GM19324 (cell line): ENCODE data around the gene AKT1.
"Not testable (repeated sequence)": the region's sequence is repeated elsewhere in the genome, so short reads cannot be mapped to it uniquely, and the experiment has no call there.

Experiments used
- ATAC-seq: cut with Tn5 transposase; IDR thresholded peaks from one replicate; pipeline ENCODE4 v1.9.1; 2021; ENCODE audit warnings: mild to moderate bottlenecking, moderate library complexity; ENCODE audit not compliant: unreplicated experiment, low FRiP score

The AKT1 gene

DNA sequence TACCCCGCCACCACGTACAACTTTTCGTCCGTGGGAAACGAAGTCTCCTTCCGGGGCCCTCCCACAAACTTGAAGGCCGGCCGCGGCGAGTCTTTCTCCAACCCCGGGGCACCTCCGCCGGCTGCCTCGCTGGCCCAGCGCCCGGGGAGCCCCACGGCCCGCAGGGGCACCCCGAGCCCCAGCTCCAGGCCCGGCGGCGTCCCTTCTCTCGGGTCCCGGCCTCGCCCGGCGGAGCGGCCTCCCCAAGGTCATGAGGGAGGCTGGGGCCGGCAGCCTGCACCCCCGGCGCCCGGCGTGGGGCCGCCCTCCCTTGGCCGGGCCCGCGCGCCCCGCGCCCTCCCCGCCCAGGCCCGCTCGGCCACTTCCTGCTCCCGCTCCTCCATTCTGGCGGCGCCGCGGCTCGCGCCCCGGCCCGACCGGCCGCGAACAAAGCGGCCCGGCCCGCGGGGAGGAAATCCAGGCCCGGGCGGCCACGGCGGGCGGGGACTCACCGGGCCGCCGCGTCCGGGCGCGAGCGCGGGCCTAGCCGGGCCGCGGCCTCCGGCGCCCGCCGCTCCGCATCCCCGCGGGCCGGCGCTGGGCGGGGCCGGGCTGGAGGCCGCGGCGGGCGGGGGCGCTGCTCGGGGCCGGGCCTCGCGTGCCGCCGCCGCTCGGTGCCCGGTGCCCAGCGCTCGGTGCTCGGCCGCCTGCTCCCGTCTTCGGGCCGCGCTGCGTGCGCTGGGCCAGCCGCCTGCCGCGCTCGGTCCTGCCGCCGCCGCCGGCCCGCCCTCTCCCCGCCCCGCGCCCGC is at the start of gene AKT1:
Gene AKT1, minus strand, starts transcription at position 756 of the 788 bp plus-strand sequence. CDS start 3,105 bp downstream, outside the sequence.
- peak; percentile 33 for ATAC-seq

DNA sequence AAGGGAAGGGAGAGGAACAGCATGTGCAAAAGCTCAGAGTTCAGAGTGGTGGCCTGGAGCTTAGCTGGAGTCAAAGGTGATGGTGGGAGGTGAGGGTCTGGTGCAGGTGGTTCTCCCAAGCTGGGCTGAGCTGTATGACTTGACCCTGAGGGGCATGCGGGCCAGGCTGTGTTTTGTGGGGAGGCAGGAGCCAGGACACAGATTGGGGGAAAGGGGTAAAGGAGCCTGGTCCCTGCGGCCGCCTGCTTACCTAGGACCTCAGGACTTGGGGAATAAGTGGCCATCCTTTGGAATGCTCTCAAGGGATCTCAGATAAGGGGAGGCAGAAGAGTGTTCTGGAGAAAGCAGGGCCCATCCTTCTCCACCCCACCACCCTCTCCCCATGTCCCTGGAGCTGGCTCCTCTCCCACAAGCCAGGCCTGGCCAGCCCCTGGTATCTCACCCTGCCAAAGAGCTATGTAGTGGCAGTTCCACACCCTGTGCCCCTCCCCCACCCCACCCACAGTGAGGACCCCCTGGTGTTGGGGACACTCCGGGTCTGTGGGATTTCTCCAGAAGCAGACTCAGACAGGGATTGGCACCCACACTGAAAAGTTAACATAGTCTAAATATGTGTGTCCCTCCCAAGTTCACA is 49.6 kb upstream of the AKT1 start:
- no peak for ATAC-seq

DNA sequence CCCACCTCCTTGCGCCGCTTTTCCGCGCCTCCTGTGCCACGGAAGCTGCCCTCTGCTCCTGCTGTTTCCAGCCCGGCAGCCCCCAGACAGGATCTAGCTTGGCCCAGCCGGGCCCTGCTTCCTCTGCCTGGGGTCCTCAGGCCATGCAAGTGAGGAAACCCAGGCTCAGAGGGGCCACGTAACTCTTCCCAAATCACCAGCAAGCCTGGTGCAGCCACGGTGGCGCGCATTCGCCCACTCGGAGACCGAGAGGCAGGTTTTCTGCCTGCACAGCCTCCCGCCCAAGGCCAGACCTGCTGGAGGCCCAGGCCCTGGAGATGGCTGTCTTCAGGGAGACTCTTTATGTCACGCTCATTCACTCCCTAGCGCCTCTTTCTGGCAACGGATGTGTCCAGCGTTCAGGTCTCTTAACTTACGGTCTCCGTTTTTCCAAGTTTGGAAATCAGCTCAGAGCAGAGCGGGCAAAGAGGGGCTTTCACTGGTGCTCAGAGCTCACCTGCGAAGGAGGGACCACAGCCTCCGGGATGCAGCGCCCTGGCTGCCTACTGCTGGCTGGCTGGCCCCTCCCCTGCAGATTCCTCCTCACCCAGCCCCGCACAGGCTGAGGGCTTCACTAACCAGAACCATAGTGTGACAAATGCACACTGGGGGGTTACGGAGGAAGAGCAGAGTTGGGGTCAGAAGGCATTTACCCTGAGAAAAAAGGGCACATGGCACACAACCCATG is 48.9 kb upstream of the AKT1 start:
- ATAC-seq = no peak

DNA sequence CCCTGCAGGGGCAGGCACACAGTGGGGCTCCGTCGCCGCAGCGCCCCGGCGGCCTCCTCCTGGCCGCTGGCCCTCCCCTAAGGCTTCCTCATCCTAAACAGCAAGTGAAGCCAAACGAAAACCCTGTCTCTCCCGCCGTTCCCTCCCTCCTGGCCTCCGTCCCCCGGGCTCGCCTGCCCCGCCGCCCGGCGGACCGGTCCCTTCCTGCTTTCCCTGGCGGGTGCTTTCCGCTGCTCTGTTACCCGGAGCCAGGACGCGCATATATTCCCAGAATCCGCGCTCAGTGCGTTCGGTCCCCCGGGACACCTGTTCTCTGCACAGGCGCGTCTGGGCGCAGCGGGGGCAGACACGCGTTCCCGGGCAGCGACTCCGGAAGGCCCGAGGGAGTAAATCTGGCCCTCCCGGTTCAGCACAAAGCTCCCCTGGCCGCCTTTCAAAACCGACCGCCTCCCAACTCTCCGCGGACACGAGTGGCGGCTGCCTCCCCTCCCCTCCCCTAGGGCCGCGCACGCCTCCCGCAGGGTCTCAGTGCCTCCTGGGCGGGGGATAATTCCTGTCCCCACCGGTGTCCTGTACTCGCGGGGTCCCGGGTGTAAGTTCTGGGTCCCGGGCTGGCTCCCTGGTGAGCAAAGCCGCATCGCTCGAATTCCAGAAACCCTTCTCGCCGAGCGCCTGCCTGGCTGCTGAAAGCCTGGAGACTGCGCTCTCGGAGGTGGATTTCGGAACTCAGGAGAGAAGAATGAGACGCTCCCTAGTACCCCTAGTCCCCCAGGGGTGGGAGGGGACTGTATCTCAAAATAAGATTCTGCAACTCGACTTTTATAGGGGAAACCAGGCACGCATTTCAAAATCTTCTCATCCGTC is 48.1 kb upstream of the AKT1 start:
- no peak for ATAC-seq

DNA sequence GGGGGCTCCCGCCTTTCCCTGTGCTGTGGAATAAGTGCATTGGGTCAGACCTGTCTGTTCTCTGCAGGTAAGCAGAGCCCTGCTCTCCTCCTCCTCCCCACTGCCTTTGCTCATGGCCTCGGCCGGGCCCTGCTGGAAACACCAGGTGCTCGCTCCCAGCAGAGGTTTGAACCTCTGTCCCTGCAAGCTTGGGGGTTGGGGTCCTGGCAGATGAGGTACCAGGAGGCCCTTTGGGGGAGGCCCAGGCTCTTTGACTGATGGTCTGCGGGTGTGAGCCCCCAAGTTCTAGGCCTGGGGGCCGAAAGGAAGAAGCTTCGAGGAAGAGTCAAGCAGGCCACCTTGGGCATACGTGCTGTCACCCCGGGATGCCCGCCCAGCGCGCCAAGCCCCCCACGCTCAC is 47.5 kb upstream of the AKT1 start:
- no peak for ATAC-seq

DNA sequence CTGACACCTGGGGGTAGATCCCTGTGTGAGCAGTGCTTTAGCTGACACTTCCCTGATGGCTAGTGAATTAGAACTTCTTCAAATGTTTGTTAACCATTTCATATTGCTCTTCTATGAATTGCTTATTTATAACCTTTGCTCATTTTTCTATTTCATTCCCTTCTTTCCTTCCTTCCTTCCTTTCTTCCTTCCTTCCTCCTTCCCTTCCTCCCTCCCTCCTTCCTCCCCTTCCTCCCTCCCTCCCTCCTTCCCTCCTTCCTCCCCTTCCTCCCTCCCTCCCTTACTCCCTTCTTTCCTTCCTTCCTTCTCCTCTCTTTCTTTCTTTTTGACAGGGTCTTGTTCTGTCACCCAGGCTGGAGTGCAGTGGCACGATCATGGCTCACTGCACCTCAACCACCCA is 46.2 kb upstream of the AKT1 start:
- no peak for ATAC-seq

DNA sequence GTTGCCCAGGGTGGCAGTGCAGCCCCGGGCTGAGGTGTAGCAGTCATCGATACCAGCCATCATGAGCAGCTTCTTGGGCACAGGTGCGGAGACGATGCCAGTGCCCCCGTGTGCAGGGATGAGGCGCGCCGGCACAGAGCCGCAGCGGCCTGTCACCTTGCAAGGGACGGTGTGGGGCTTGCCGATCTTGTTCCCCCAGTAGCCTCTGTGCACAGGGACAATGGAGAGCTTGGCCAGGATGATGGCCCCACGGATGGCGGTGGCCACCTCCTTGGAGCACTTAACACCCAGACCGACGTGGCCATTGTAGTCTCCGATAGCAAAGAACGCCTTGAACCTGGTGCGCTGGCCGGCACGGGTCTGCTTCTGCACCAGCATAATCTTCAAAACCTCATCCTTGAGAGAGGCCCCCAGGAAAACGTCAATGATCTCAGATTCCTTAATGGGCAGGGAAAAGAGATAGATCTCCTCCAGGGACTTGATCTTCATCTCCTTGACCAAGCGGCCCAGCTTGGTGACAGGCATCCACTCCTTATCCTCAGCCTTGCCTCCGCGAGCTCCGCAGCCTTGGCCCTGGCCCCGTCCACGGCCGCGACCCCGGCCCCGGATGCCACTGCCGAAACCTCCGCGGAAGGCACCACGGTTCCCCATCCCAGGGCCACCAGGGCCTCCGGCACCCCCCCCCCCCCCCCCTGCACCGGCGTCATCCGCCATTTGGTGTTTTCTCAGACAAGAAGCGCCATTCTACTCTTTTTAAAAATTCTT is 40.8 kb upstream of the AKT1 start:
- not testable (repeated sequence) for ATAC-seq

DNA sequence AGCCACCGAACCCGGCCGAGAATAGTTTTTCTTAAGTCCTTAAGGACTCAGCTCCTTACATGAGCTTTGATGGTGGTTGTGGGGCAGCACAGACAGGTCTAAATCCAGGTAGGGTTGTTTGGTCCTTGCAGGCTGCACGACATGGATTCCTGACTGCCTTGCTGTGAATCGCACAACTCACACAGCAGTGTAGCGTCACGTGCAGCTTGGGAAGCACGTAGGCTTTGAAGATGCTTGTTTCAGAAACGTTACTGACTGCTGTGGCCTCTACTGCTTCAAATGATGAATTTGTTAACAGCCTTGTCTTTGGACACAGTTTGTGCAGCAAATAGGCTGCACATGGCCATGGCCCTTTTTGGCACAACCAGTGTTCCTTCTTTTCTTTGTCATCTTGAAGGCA is 35.2 kb upstream of the AKT1 start:
- no peak for ATAC-seq

DNA sequence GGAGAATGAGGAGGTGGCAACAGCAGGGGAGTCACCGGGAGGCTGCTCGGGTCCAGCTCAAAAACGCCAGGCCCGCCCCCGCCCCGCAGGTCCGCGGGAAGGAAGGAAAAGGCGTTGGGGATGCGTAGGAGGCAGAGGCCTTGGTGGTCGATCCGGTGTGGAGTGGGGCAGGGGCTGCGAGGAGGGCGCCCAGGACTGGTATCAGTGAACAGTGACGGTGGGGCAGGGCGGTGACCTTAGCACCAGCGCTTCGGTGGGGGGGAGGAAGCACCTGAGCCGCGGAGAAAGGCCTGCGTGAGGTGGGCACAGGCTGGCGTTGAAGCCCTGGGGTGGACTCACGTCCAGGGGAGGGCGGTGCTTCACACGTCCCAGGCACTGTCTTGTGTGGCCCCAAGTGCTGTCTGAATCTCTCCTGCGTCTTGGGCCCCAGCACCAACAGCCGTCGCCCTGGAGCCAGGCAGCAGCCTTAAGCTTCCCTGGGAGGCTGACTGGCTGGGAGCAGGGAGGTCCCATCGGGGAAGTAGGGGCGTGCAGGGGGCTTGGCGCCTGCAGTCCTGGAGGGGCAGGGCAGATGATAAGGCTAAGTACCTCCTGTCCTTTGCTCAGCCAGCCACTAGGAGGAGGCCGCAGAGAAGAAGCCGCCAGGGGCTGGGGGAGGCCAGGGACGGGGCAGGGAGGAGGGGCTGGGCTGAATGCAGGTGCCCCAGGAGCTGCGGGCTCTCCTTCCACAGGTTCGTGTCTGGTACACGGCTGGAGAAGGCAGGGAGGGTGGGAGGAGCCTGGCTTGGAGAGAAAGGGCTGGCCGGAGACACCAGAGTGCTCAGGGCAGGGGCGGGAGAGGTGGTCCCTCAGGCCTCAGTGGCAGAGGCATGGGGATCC is 31.9 kb upstream of the AKT1 start:
- ATAC-seq = no peak

DNA sequence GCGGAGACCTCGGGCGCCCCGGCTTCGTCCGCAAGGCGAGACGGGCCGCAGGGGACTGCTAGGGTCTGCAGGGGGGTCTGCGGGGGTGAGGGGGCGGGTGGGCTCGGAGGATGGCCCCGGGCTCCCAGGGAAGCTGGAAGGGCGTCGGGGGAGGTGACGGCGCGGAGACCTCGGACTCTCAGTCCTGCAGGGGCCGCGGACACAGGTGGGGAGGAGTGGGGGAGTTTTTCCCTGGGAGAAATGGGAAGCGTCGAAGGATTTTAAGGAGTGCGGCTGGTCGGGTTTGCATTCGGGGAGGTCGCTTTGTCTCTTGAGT is 31.3 kb upstream of the AKT1 start:
- ATAC-seq = no peak

DNA sequence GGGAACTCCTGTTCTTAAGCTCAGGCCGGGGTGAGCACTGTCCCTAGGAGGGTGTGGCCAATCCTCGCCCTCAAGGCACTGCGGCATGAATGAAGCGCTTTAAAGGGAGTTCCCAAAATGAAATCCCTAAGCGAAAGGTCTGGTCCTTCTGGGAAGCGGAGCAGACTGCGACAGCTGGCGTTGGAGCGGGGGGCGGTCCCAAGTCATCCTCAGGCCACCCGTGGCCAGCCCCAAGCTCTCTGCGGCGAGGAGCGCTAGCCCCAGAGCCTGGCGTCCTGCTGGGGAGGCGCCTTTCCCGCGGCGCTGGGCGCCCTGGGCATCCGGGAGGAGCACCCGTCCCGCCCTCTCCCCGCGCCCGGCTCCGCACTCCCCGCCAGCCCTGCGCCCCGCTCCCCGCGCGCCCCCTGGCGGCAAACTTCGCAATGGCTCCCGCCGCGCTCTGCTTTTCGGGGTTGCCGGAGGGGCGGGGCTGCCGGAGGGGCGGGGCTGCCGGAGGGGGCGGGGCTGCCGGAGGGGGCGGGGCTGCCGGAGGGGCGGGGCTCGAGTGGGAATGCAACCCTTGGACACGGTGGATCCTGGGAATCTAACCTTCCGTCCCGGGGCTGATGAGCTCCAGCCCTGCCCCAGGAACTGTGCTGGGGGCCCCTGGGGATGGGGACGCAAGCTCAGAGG is 30.8 kb upstream of the AKT1 start:
- ATAC-seq = peak; percentile 79

DNA sequence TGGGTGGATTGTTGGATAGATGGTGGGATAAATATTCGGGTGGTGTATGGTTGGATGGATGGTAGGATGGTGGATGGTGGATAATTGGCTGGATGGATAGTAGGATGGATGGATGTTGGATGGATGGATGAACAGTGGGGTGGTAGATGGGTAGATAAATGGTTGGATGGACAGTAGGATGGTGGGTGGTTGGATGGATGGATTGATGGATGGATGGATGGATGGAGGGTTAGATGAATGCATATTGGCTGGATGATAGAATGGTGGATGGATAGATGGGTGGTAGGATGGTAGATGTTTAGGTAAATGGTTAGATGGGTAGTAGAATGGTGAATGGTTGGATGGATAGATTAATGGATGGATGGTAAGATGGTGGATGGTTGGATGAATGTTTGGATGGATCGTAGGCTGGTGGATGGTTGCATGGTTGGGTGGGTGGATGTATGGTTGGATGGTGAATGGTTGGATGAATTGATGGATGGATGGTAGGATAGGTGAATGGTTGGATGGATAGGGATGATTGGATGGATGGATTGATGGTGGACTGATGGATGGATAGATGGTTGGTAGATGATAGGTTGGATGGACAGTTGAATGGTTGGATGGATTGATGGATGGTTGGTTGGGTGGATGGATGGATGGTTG is 28.9 kb upstream of the AKT1 start:
- ATAC-seq = no peak

DNA sequence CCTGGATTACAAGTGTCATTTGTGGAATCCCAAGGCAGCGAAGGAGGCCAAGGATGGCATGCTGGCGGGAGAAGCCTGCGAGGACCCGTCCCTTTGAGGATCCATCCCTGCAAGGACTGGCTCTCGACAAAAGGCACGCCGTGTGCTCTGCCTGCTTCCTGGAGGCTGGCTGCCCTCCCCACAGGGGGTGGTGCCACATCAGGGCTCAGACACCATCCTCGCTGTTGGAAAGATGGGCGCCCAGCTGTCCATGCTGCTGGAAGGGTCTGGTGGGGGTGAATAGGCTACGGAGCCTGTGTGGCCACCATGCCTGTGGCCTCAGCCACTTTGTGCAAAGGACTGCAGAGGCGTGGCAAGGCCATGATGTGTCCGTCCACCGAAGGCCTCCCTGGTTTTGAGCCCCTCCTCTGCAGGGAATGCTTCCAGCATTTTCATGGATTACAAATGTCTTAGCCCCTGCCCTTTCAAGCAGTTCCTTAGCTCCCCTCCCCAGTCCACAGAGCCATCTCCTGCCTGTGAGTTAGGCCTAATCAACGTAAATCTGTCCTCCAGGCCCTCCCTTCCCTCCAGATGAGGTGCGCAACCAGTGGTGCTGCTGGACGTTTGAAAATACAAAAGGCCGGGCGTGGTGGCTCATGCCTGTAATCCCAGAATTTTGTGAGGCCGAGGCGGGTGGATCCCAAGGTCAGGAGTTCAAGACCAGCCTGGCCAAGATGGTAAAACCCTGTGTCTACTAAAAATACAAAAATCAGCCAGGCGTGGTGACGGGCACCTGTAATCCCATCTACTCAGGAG is 27.5 kb upstream of the AKT1 start:
- ATAC-seq = no peak

DNA sequence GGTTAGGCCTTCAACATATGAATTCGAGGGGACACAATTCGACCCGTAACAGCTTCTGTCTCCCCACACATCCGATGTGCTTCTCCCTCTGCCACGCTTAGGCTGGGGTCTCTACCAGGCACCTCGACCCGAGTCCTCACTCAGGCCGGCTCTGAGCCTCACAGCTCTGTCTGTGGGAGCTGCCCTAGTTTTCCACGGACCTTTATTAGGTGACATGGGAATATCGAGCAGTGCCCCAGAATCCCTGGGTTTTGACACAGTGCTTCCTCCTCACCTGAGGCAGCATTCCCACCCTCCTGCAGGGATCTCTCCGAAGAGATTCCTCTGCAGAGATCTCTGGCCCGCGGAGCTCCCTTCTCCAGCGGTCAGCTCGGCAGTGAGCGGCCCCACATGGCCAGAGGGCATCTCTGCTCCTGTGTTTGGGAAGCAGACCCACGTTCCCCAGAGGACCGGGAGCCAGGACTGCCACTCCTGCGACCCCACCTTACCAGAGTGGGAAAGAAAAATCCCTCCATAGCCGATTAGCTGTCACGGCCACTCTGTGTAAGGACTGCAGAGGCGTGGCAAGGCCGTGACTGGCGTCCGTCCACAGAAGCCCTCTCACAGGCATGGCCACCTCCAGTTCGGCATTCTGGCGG is 26.5 kb upstream of the AKT1 start:
- no peak for ATAC-seq

DNA sequence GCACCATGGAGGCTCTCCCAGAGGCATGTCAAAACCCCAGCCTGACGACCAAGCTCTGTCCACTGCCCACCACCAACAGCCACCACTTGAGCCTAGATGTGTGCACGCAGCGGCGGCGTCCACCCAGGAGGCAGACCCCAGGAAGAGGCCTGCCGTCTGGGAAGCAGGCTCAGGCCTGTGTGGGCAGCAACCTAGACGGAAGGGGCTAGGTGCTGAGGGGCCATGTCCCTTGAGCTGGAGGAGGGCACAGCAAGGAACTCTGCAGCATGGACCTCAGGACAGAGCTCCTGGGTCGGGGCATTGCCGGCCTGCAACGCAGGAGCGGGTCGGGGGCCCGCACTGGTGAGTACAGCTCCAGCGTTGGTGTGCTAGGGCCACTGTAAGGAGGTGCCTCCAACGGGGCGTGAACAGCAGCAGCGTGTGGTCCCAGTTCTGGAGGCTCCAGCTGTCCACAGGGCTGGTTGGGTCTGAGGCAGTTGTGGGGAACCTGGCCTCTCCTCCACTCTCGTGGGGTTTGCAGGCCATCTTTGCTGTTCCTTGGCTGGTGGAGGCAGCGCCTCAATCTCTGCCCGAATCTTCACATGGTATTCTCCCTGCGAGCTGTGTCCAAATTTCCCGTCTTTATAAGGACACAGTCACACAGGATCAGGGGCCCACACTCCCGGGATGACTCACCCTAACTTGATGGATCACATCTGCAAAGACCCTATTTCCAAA is 25.8 kb upstream of the AKT1 start:
- ATAC-seq = no peak

DNA sequence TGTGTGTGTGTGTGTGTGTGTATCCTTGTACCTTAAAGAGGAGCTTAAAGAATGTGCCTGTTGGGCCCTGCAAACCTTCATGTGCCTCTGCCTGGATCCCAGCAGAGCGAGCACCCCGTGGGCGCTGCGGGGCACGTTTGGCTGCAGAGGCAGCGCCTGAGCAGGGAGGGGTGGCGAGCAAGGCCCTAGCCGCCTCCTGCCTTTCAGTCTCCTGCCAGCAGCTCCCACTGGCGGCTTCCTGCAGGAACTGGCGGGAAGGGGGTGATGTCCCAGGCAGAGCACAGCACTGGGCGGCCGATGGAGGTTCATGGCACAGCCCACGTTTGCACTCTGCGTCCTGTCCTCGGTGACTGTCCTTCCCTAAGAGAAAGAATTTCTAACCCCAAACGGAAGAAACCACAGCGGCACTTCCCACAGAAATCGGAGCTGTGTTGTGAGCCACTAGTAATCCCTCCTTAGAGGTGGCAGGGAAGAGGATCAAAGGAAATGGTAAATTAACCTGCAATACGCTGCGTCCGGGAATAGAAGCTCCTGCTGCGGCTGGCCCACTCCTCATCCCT is 25.2 kb upstream of the AKT1 start:
- ATAC-seq = no peak
